Mesenchymal stem cell (in vitro differentiated cells and primary cell): ENCODE data around the gene RPS6KB1.
A peak's percentile ranks its signal among the peaks of the same experiment; 100 is the strongest.
"Not testable (repeated sequence)": the region's sequence is repeated elsewhere in the genome, so short reads cannot be mapped to it uniquely, and the experiment has no call there.

Source experiments
- DNase-seq: peaks from one replicate; pipeline ENCODE4 v3.0.0-alpha.2; 2013
- H2AFZ ChIP-seq: one replicate; pipeline ENCODE4 v1.6.1; 2013; ENCODE audit warnings: low read depth, mild to moderate bottlenecking, control low read depth, inconsistent platforms, low read length, moderate library complexity
- H2AK5ac ChIP-seq: 2 replicates; pipeline ENCODE4 v1.6.1; 2013; ENCODE audit warnings: low read length, moderate library complexity, mild to moderate bottlenecking, inconsistent platforms; ENCODE audit not compliant: severe bottlenecking
- H2BK120ac ChIP-seq: one replicate; pipeline ENCODE4 v1.6.1; 2013; ENCODE audit warnings: low read depth, mild to moderate bottlenecking, inconsistent platforms, low read length, moderate library complexity
- H2BK12ac ChIP-seq, 2 experiments: one replicate each; pipeline ENCODE4 v1.6.1; 2013; ENCODE audit warnings: inconsistent platforms in 2 of 2, low read length in 2 of 2, mild to moderate bottlenecking in 2 of 2, moderate library complexity in 2 of 2, control low read depth in 1 of 2
- H2BK15ac ChIP-seq: one replicate; pipeline ENCODE4 v1.6.1; 2013; ENCODE audit warnings: mild to moderate bottlenecking, low read depth, inconsistent platforms; ENCODE audit not compliant: poor library complexity, severe bottlenecking
- H2BK5ac ChIP-seq: 2 replicates; pipeline ENCODE4 v1.6.1; 2013; ENCODE audit warnings: low read depth, mild to moderate bottlenecking, low read length, control low read depth, inconsistent platforms; ENCODE audit not compliant: poor library complexity, severe bottlenecking
- H3K14ac ChIP-seq, 2 experiments: one replicate each; pipeline ENCODE4 v1.6.1; 2013; ENCODE audit warnings: inconsistent platforms in 2 of 2, low read length in 2 of 2, control low read depth in 1 of 2, mild to moderate bottlenecking in 1 of 2, moderate library complexity in 1 of 2
- H3K18ac ChIP-seq, 2 experiments: one replicate each; pipeline ENCODE4 v1.6.1; 2013; ENCODE audit warnings: inconsistent platforms in 2 of 2, low read length in 2 of 2, control low read depth in 1 of 2, low read depth in 1 of 2, mild to moderate bottlenecking in 1 of 2
- H3K23ac ChIP-seq, 2 experiments: one replicate each; pipeline ENCODE4 v1.6.1; 2013; ENCODE audit warnings: inconsistent platforms in 2 of 2, low read length in 2 of 2, mild to moderate bottlenecking in 2 of 2, moderate library complexity in 2 of 2, control low read depth in 1 of 2
- H3K27ac ChIP-seq: 2 replicates; pipeline ENCODE4 v1.5.1; 2013; ENCODE audit warnings: mild to moderate bottlenecking, moderate library complexity, low read length, control low read depth, inconsistent platforms; ENCODE audit not compliant: poor library complexity, severe bottlenecking
- H3K27me3 ChIP-seq, 2 experiments: 2 replicates each; pipeline versions ENCODE4 v1.6.1 to v1.7.0; 2013; ENCODE audit warnings: low read length in 2 of 2, mild to moderate bottlenecking in 2 of 2, moderate library complexity in 2 of 2, control low read depth in 1 of 2, inconsistent platforms in 1 of 2; ENCODE audit not compliant: control insufficient read depth in 1 of 2, insufficient read depth in 1 of 2
- H3K36me3 ChIP-seq, 2 experiments: 2 replicates each; pipeline versions ENCODE4 v1.6.1 to v1.7.0; 2013; ENCODE audit warnings: low read length in 2 of 2, control low read depth in 1 of 2, inconsistent platforms in 1 of 2, low read depth in 1 of 2, mild to moderate bottlenecking in 1 of 2; ENCODE audit not compliant: insufficient read depth in 2 of 2, control insufficient read depth in 1 of 2
- H3K4ac ChIP-seq, 2 experiments: one replicate each; pipeline ENCODE4 v1.6.1; 2013; ENCODE audit warnings: inconsistent platforms in 2 of 2, low read length in 2 of 2, mild to moderate bottlenecking in 2 of 2, moderate library complexity in 2 of 2, control low read depth in 1 of 2, low read depth in 1 of 2
- H3K4me1 ChIP-seq: 2 replicates; pipeline ENCODE4 v1.6.1; 2013; ENCODE audit warnings: low read depth, low read length, control low read depth; ENCODE audit not compliant: control insufficient read depth, insufficient read depth
- H3K4me2 ChIP-seq: 2 replicates; pipeline ENCODE4 v1.6.1; 2013; ENCODE audit warnings: low read length, mild to moderate bottlenecking, inconsistent platforms; ENCODE audit not compliant: poor library complexity, severe bottlenecking
- H3K4me3 ChIP-seq, 2 experiments: 2 replicates each; pipeline versions ENCODE4 v1.5.1 to v1.7.0; 2013; ENCODE audit warnings: low read length in 2 of 2, mild to moderate bottlenecking in 2 of 2, control low read depth in 1 of 2, low read depth in 1 of 2; ENCODE audit not compliant: insufficient read depth in 1 of 2
- H3K79me1 ChIP-seq: replicated peaks from 2 replicates; pipeline ENCODE4 v1.6.1; 2013; ENCODE audit warnings: mild to moderate bottlenecking, control low read depth, low read length, inconsistent platforms; ENCODE audit not compliant: poor library complexity, severe bottlenecking
- H3K9ac ChIP-seq: 2 replicates; pipeline ENCODE4 v1.7.0; 2013; ENCODE audit warnings: mild to moderate bottlenecking, low read length, moderate library complexity
- H3K9me3 ChIP-seq: 2 replicates; pipeline ENCODE4 v1.7.0; 2013; ENCODE audit warnings: mild to moderate bottlenecking, low read length; ENCODE audit not compliant: control insufficient read depth
- H4K8ac ChIP-seq: one replicate; pipeline ENCODE4 v1.6.1; 2013; ENCODE audit warnings: inconsistent platforms, mild to moderate bottlenecking, low read length, moderate library complexity
- H4K91ac ChIP-seq: one replicate; pipeline ENCODE4 v1.6.1; 2013; ENCODE audit warnings: mild to moderate bottlenecking, low read length, inconsistent platforms
- WGBS: methylation state at CpG from one replicate; pipeline ENCODE4 v1.1.7; 2013; ENCODE audit warnings: mixed read lengths; 5-methylcytosine and 5-hydroxymethylcytosine counted together

RPS6KB1 gene

DNA sequence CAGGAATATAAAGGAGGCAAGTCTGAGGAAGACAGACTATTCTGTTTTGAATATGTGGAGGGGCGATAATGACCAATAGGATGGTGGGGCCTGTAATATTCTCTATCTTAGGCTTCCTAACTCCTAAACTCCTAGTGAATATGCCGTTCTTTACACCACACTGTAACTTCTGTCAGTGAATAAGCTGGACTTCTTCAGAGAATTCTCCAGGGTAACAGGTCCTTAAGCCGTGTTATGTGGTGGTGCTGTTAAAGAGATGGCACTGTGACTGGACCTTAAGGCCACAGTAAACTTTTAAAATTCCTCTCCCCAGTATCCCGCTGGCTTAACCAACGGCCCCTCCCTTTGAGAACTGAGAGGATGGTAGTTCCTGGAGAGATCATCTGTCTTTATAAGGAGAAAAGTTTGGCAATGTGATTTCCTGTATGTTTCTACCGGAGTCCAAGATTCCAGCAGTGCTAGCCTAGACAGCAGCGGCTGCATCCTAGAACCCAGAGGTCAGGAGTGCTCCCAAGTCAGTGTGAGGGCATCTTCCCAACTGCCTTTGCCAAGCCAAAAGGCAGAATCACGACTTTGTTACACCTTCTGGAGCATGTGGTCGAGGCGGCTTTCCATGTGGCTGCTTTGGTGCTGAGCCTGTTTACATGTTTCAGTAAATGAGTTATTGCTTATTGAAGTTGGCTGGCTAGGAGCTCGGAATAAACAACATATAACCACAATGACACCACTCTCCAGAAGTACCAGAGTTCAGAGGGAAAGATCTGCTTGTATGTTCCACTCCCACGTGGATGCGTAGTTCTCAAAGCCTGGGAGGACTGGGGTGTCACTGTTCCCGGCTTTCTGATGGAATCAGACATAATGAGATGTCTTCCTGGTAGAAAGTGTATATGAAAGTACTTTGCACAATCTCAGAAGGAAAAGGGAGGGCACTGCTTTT, 41.2 kb upstream of the RPS6KB1 start:
- Histone ChIP-seq H3K4ac (peak overlapping the region in 1 of 2 experiments; percentile 11), H3K36me3 (no peaks in the 10 kb centered on the region), H3K4me3 (peak overlapping the region in 1 of 2 experiments; percentile 45), H3K4me1 (peaks cover 13% of the 10 kb centered on the region), H3K27me3 (no peaks in the 10 kb centered on the region), H3K9me3 (no peaks in the 10 kb centered on the region), H3K14ac (no peak overlapping the region), H2AK5ac (peak overlapping the region; percentile 83), H3K18ac (peak overlapping the region in 1 of 2 experiments; percentile 92), H2BK15ac (no peak overlapping the region), H3K23ac (no peak overlapping the region), H3K4me2 (no peak overlapping the region), H3K27ac (peak overlapping the region; percentile 90), H2AFZ (no peak overlapping the region), H3K79me1 (no peaks in the 10 kb centered on the region), H4K91ac (no peak overlapping the region), H4K8ac (no peak overlapping the region), H2BK5ac (peak overlapping the region; percentile 71), H2BK120ac (peak overlapping the region; percentile 52), H2BK12ac (peak overlapping the region in 1 of 2 experiments; percentile 37), H3K9ac (peak overlapping the region; percentile 65)
- DNase-seq, result peak; percentile 99
- 2% methylated on average over 7 of the region's 14 CpGs for WGBS

GRCh38 chr17:59852847-59853167, 40.1 kb upstream of the RPS6KB1 start:
- H3K79me1 ChIP-seq, H3K9me3 ChIP-seq, H3K27me3 ChIP-seq, DNase-seq, H4K8ac ChIP-seq, H3K4me1 ChIP-seq, H3K23ac ChIP-seq, H2BK120ac ChIP-seq, H3K4me2 ChIP-seq, H3K14ac ChIP-seq, H3K9ac ChIP-seq, H3K36me3 ChIP-seq, H2BK15ac ChIP-seq, H3K4me3 ChIP-seq, H2AFZ ChIP-seq: not testable (repeated sequence)
- 100% methylated on average over 7 of the region's 7 CpGs for WGBS
- peak overlapping the region; percentile 54 to 56 for H3K18ac ChIP-seq
- peak overlapping the region; percentile 19 for H2AK5ac ChIP-seq
- peak overlapping the region; percentile 19 for H2BK5ac ChIP-seq
- H4K91ac ChIP-seq, result peak overlapping the region; percentile 78
- H3K4ac ChIP-seq, result peak overlapping the region in 1 of 2 experiments; percentile 79
- H3K27ac ChIP-seq, result peak overlapping the region; percentile 94
- H2BK12ac ChIP-seq, result peak overlapping the region; percentile 12 to 79

DNA sequence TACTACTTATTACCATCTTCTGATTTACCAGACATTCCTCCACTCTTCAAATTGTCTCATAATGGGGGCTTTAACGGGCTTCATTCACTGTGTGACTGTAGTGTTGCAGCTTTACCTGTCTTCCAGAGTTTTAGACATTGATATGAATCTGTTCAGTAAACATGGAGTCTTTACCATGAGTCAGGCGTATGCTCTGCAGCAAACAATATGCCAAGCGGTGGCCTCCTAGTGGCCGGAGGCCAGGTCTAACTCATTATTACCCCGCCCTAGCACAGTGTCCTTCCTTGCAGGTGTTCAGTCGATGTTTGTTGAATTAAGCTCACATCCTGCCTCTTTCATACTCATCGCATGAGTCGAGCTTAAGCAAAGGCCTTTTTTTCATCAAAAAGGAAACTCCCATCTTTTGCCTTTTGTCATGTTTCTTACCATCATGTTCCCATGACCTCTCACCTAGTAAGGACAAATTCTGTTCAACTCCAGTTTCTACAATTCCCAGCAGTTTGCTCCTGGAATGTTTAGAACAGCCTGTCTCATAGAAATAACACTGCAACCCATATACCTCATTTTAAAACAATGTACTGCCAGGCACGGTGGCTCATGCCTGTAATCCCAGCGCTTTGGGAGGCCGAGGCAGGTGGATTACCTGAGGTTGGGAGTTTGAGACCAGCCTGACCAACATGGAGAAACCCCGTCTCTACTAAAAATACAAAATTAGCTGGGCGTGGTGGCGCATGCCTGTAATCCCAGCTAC, 39.6 kb upstream of the RPS6KB1 start:
- no peak overlapping the region for H3K14ac ChIP-seq
- H3K4ac ChIP-seq, result peak overlapping the region; percentile 54 to 88
- peak overlapping the region; percentile 11 to 79 for H2BK12ac ChIP-seq
- no peaks in the 10 kb centered on the region for H3K79me1 ChIP-seq
- H4K8ac ChIP-seq, result no peak overlapping the region
- 35% methylated on average over 13 of the region's 14 CpGs for WGBS
- H2BK5ac ChIP-seq, result peak overlapping the region; percentile 75
- peaks cover 9% of the 10 kb centered on the region for H3K4me1 ChIP-seq
- no peak overlapping the region for H3K23ac ChIP-seq
- no peak overlapping the region for H3K4me2 ChIP-seq
- H3K27ac ChIP-seq, result peak overlapping the region; percentile 94
- H3K18ac ChIP-seq, result peak overlapping the region; percentile 54 to 56
- no peaks in the 10 kb centered on the region for H3K9me3 ChIP-seq
- no peak overlapping the region for H2BK15ac ChIP-seq
- H3K9ac ChIP-seq, result no peak overlapping the region
- no peaks in the 10 kb centered on the region for H3K27me3 ChIP-seq
- no peak overlapping the region for H2AFZ ChIP-seq
- no peak overlapping the region for H2AK5ac ChIP-seq
- H3K4me3 ChIP-seq, result peak overlapping the region in 1 of 2 experiments; percentile 2
- no peak overlapping the region for H4K91ac ChIP-seq
- DNase-seq, result peak; percentile 97
- peak overlapping the region; percentile 42 for H2BK120ac ChIP-seq
- H3K36me3 ChIP-seq, result no peaks in the 10 kb centered on the region
